AG09319 (cell line): ENCODE measurements around the gene EGR2.

Experiments used
- DNase-seq: peaks from one replicate; pipeline ENCODE4 v3.0.0-alpha.2; 2010; ENCODE audit warnings: low read depth; ENCODE audit errors: extremely low read depth
- CTCF ChIP-seq: IDR thresholded peaks from 2 replicates; pipeline ENCODE4 v1.5.1; 2011; ENCODE audit warnings: low read depth, mild to moderate bottlenecking, inconsistent platforms, low read length, moderate library complexity

Gene EGR2

GRCh38 chr10:62816331-62817120 is at the start of gene EGR2:
Gene EGR2, minus strand, starts transcription at chr10:62816366. Its CDS starts 337 bp downstream, at chr10:62816029.
- TF ChIP-seq CTCF = no peak
- DNase-seq = peak; percentile 77

- DNase-seq = no peak
- TF ChIP-seq CTCF = no peak
Measured at GRCh38 chr10:62862447-62862846, 46.3 kb upstream of the EGR2 start.

- TF ChIP-seq CTCF = no peak
Measured at GRCh38 chr10:62861507-62861906, 45.3 kb upstream of the EGR2 start.

GRCh38 chr10:62860946-62861345 is 44.8 kb upstream of the EGR2 start:
- DNase-seq = no peak
- TF ChIP-seq CTCF = no peak

More at GRCh38 chr10:62861507-62861906, 45.3 kb upstream of the EGR2 start:
- DNase-seq = no peak

GRCh38 chr10:62858364-62858763 is 42.2 kb upstream of the EGR2 start:
- no peak for TF ChIP-seq CTCF
- DNase-seq = no peak

GRCh38 chr10:62856021-62856420 is 39.9 kb upstream of the EGR2 start:
- no peak for TF ChIP-seq CTCF
- DNase-seq = no peak

- no peak for TF ChIP-seq CTCF
- no peak for DNase-seq
Measured at GRCh38 chr10:62853710-62854109, 37.5 kb upstream of the EGR2 start.
